ENCODE measurements around the gene EEF1E1. TPM values are rescaled to one million over a fixed set of nuclear protein-coding genes. Genes with fewer than 3 reads are reported as not detected.

Gene EEF1E1
- 51.9 to 76.9 TPM (median 59.1 TPM) in 5 replicates for total RNA-seq (2022; extraction: Qiagen RNA extraction)

DNA sequence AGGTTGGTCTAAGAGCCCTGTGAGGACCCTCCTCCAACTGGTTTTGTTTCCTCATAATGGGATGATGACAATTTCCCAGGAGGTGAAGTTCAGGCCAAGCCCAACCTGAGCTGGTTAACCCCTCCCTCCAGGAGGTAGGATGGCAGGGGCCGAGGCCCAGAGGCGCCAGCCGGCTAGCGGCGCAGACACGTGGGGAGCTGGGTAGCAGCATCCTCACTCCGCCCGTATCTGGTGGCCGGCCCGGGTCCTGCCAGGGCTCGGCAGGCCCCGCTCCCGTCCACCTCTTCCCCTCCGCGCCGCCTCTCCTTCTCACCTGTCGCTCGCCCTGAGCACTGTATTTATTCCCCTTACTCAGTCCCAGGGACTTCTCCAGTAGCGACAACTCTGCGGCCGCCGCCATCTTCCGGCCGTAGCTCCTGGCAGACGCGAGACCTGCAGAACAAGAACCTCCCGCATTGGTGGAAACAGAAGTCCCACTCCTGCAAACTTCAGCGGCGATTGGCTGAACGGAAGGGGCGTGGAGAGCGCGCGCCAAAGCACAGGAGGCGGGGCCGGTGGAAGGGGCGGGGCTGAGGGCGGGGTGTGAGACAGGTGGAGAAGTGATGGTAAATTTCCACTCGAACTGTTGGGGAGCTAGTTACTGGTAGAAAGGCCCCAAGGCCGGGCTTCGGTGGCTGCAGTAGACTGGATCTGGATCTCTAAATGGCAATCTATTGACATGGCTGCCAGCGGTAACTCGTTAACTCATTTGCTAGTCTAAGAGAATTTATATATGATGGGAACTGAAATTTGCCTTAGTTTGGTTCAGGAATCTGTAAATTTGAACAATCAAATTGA is at the start of gene EEF1E1:
Gene EEF1E1 (minus strand): TSS at position 427 of the 837 bp plus-strand sequence. CDS start 27 bp downstream, at position 400.

DNA sequence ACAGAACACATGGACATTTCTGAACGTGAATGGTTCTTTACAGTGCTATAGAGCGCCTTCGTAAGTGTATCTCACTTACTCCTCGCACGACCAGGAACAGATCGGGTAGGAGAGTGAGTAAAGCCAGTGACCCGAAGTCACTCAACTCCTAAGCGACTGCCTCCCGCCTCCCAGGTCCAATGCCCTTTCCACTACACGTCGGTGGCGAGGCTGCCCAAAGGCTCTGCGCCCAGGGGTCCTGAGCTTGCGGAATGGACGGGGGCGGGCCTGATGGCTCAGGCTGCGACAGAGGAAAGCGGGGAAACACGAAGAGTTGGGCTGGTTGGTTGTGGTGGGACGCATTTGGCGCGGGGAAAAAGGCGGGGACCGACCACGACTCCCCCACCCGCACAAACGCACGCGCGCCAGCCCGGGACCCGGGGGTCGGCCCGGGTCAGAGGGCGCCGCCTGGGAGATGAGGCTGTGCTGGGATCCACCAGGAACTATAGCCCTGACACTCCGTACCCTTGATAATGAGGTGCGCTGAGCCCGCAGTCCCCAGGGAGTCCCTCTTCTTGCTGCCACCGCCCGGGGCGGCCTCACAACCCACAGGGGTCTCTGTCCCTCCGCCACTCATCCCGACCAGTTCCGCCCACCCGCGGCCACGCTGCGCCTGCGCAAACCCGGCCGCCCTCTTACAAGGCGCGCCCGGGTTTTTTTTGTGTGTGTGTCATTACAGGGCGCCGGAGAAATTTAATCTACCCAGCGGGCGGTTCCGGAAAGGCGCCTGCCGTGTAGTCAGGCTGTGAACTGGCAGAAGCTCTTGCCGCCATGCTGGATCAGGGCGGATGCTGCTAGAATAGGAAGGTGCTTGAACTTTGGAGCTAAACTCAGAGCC is 38.3 kb downstream of the EEF1E1 start, which contains the start of gene BLOC1S5:
Gene BLOC1S5 (minus strand): TSS at position 629 of the 877 bp plus-strand sequence. CDS start 13 bp downstream, at position 616.

Other genes with a start within 250 kb of the EEF1E1 start
- 130 to 140 TPM (median 133 TPM) in 5 replicates for gene TXNDC5, start 191.8 kb downstream of the EEF1E1 start, total RNA-seq (2022; extraction: Qiagen RNA extraction)
- gene BLOC1S5, start 38.2 kb downstream of the EEF1E1 start, total RNA-seq (2022; extraction: Qiagen RNA extraction) = 5.7 to 9.8 TPM (median 6.9 TPM) in 5 replicates